ENCODE measurements around the gene RCL1.
"Not testable (repeated sequence)": the region's sequence is repeated elsewhere in the genome, so short reads cannot be mapped to it uniquely, and the experiment has no call there.

RCL1 gene

DNA sequence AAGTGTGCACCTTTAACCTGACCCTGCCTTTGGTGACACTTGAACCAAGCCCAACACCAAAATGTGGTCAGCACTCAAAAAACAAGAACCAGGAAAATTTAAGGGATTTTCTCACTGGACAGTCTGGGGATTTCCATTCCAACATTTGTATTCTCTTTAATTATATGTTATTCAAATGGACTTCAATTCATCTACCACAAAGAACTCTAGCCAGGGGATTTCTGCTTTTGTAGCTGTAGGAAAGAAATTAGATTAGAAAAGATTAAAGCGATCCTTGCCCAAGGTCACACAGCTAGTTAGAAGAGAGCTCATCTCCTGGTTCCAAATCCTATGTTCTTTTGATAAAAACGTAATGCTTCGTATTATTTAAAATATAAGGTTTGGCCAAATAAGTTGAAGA is 97.5 kb downstream of the RCL1 start:
- no peak for DNase-seq

GRCh38 chr9:4890929-4891328 is 98.2 kb downstream of the RCL1 start:
- DNase-seq: no peak

- DNase-seq: no peak
Measured at GRCh38 chr9:4891674-4892073, 98.9 kb downstream of the RCL1 start.

DNA sequence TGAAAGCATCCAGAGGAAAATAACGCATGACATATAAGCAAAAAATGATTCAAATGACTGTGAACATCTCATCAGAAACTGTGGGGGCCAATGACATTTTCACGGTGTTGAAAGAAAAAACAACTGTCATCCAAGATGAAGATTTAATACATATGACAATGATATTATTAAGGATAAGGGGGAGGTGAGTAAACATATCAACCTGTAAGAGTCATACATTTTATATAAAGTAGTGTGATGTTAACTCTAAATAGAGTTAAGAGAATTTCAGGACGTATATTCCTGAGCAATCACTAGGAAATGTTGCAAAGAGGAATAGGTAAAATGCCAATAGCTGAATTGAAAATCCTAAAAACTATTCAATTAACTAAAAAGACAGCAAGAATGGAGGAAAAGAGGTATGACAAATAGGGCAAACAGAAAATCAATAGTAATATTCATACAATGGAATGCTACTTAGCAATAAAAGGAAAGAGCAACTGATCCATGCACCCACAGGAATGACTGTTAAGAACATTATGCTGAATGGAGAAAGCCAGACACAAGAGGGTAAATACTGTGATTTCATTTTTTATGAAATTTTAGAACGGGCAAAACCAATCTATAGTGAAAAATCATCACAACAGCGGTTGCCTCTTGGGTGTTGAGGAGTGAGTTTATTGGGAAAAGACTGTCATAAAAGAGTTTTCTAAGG is 99.9 kb downstream of the RCL1 start:
- DNase-seq: no peak

DNA sequence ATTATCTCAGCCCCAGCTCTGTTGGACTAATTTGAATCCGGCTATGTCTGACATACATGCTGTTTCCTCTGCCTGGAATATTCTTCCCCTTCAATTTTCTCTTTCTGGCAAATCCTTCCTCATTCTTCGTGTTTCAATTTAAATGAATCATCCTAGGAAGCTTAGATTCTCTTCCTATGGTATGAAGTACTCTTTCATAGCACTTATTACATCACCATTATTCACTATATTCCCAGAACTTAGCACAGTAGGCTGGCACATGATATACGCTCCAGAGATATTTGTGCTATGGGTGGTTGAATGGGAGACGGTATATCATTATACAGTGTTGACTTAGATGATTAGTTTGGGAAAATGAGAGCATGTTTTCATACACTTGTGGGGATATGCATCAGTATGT is 101.3 kb downstream of the RCL1 start:
- no peak for DNase-seq

DNA sequence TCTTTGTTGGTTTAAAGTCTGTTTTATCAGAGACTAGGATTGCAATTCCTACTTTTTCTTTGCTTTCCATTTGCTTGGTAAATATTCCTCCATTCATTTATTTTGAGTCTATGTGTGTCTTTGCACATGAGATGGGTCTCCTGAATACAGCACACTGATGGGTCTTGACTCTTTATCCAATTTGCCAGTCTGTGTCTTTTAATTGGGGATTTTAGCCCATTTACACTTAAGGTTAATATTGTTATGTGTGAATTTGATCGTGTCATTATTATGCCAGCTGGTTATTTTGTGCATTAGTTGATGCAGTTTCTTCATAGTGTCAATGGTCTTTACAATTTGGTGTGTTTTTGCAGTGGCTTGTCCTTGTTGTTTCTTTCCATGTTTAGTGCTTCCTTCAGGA is 107.1 kb downstream of the RCL1 start:
- not testable (repeated sequence) for DNase-seq

- not testable (repeated sequence) for DNase-seq
Measured at GRCh38 chr9:4901401-4902134, 108.8 kb downstream of the RCL1 start.

GRCh38 chr9:4902135-4902475 is 109.4 kb downstream of the RCL1 start:
- no peak for DNase-seq

- DNase-seq: peak; percentile 65
Measured at GRCh38 chr9:4904322-4905134, 111.8 kb downstream of the RCL1 start.

- DNase-seq: no peak
Measured at GRCh38 chr9:4905135-4905490, 112.4 kb downstream of the RCL1 start.
